ENCODE data around the gene PLEKHG4B.

- TF ChIP-seq CTCF (optimal IDR thresholded peaks at IDR 0.05 in 1 of 3, IDR thresholded peaks at IDR 0.05 in 1 of 3, conservative IDR thresholded peaks at IDR 0.05 in 1 of 3; ENCODE audit: extremely low read depth in 1 of 3, insufficient read depth in 2 of 3, low read length in 3 of 3) (no peak), EZH2 (IDR thresholded peaks at IDR 0.05; ENCODE audit: low read length) (no peak)
Measured at GRCh38 chr5:139579-140442, 47.8 kb downstream of the PLEKHG4B start.

All from keratinocyte (primary cell).